Urothelium cell line (cell line): ENCODE measurements around the gene STMP1.
"Not testable (repeated sequence)": the region's sequence is repeated elsewhere in the genome, so short reads cannot be mapped to it uniquely, and the experiment has no call there.

Experiments used
- DNase-seq: peaks from one replicate; pipeline ENCODE4 v3.0.0; 2011; ENCODE audit warnings: low spot score, mixed read lengths
- FAIRE-seq: peaks from 2 replicates; lab custom pipeline; 2011; peaks lifted over from hg19 to GRCh38; lab: Jason Lieb, UNC

The STMP1 gene

GRCh38 chr7:135664046-135664589 is 1.8 kb downstream of the STMP1 start:
- no peak for DNase-seq
- FAIRE-seq: no peak

- FAIRE-seq: no peak
- no peak for DNase-seq
Measured at GRCh38 chr7:135665042-135665441, 2.7 kb downstream of the STMP1 start.

GRCh38 chr7:135666156-135666555 is 3.8 kb downstream of the STMP1 start:
- no peak for FAIRE-seq

GRCh38 chr7:135666846-135667245 is 4.5 kb downstream of the STMP1 start:
- DNase-seq: no peak

More at GRCh38 chr7:135666156-135666555, 3.8 kb downstream of the STMP1 start:
- no peak for DNase-seq

GRCh38 chr7:135667626-135668025 is 5.3 kb downstream of the STMP1 start:
- DNase-seq, FAIRE-seq: not testable (repeated sequence)

More at GRCh38 chr7:135666846-135667245, 4.5 kb downstream of the STMP1 start:
- FAIRE-seq: no peak

GRCh38 chr7:135668852-135669395 is 6.6 kb downstream of the STMP1 start:
- FAIRE-seq, DNase-seq: not testable (repeated sequence)

GRCh38 chr7:135669774-135670173 is 7.5 kb downstream of the STMP1 start:
- FAIRE-seq: no peak

GRCh38 chr7:135670179-135670578 is 7.9 kb downstream of the STMP1 start:
- FAIRE-seq (no peak), DNase-seq (no peak)

More at GRCh38 chr7:135669774-135670173, 7.5 kb downstream of the STMP1 start:
- DNase-seq: no peak

- peak; percentile 48 for DNase-seq
Measured at GRCh38 chr7:135672560-135673359, 10.4 kb downstream of the STMP1 start.

GRCh38 chr7:135673360-135673706 is 11.0 kb downstream of the STMP1 start:
- DNase-seq (no peak), FAIRE-seq (no peak)

More at GRCh38 chr7:135672560-135673359, 10.4 kb downstream of the STMP1 start:
- FAIRE-seq: no peak

GRCh38 chr7:135678612-135679575 is 16.6 kb downstream of the STMP1 start:
- FAIRE-seq (no peak), DNase-seq (peak; percentile 27)

- FAIRE-seq (no peak), DNase-seq (no peak)
Measured at GRCh38 chr7:135681762-135682161, 19.4 kb downstream of the STMP1 start.

- no peak for FAIRE-seq
- no peak for DNase-seq
Measured at GRCh38 chr7:135682191-135682590, 19.9 kb downstream of the STMP1 start.

GRCh38 chr7:135683609-135684008 is 21.3 kb downstream of the STMP1 start:
- FAIRE-seq (no peak), DNase-seq (no peak)

- FAIRE-seq (no peak), DNase-seq (no peak)
Measured at GRCh38 chr7:135684136-135684535, 21.8 kb downstream of the STMP1 start.

- DNase-seq: no peak
- FAIRE-seq: no peak
Measured at GRCh38 chr7:135684699-135685098, 22.4 kb downstream of the STMP1 start.

GRCh38 chr7:135685306-135686084 is 23.2 kb downstream of the STMP1 start:
- no peak for DNase-seq
- no peak for FAIRE-seq

- no peak for FAIRE-seq
Measured at GRCh38 chr7:135687466-135687865, 25.2 kb downstream of the STMP1 start.

GRCh38 chr7:135690566-135690965 is 28.3 kb downstream of the STMP1 start:
- FAIRE-seq: no peak
- peak; percentile 23 for DNase-seq

More at GRCh38 chr7:135687466-135687865, 25.2 kb downstream of the STMP1 start:
- DNase-seq: no peak

- DNase-seq (no peak), FAIRE-seq (no peak)
Measured at GRCh38 chr7:135692055-135692454, 29.7 kb downstream of the STMP1 start.
